Kidney epithelial cell (primary cell): ENCODE measurements around the gene RABGAP1L. TPM values are rescaled to one million over a fixed set of nuclear protein-coding genes. Genes with fewer than 3 reads are reported as not detected.
"Not testable (repeated sequence)": the region's sequence is repeated elsewhere in the genome, so short reads cannot be mapped to it uniquely, and the experiment has no call there.

Source experiments
- DNase-seq: peaks from one replicate; pipeline ENCODE4 v3.0.0-alpha.2; 2010; ENCODE audit warnings: low read depth
- H3K27me3 ChIP-seq: 2 replicates; pipeline ENCODE4 v1.6.0; 2011; ENCODE audit warnings: low read length; ENCODE audit not compliant: control insufficient read depth, insufficient read depth
- H3K36me3 ChIP-seq: 2 replicates; pipeline ENCODE4 v1.5.1; 2011; ENCODE audit warnings: low read length; ENCODE audit not compliant: control insufficient read depth, insufficient read depth
- H3K4me3 ChIP-seq: 2 replicates; pipeline ENCODE4 v1.5.1; 2011; ENCODE audit warnings: low read depth, mild to moderate bottlenecking, control low read depth, low read length
- CTCF ChIP-seq: IDR thresholded peaks from 2 replicates; pipeline ENCODE4 v1.5.1; 2011; ENCODE audit warnings: mild to moderate bottlenecking, moderate library complexity, low read length, control low read depth, inconsistent platforms; ENCODE audit not compliant: insufficient read depth, poor library complexity, severe bottlenecking
- total RNA-seq: library from RNA; depleted of rRNA; stranded (reverse); fragments of >200 nt; gene quantifications from 2 replicates; pipeline ENCODE4 v1.2.3, GENCODE V29; 2015

RABGAP1L gene
- total RNA-seq, 1 donor from 2014 or later: 22.1 TPM

- no peak for TF ChIP-seq CTCF
- Histone ChIP-seq H3K4me3 (no peak overlapping the region), H3K36me3 (no peaks in the 10 kb centered on the region), H3K27me3 (no peaks in the 10 kb centered on the region)
- no peak for DNase-seq
Measured at GRCh38 chr1:174689524-174689923, 530.2 kb downstream of the RABGAP1L start.

- no peaks in the 10 kb centered on the region for H3K27me3 ChIP-seq
- no peak for TF ChIP-seq CTCF
- no peak for DNase-seq
- no peaks in the 10 kb centered on the region for H3K36me3 ChIP-seq
- no peak overlapping the region for H3K4me3 ChIP-seq
Measured at GRCh38 chr1:174690266-174690665, 530.9 kb downstream of the RABGAP1L start.

GRCh38 chr1:174692313-174692712, 533.0 kb downstream of the RABGAP1L start:
- TF ChIP-seq CTCF: no peak
- H3K4me3 ChIP-seq: no peak overlapping the region
- no peaks in the 10 kb centered on the region for H3K27me3 ChIP-seq
- H3K36me3 ChIP-seq: no peaks in the 10 kb centered on the region
- DNase-seq: no peak

- no peak for TF ChIP-seq CTCF
- DNase-seq: no peak
Measured at GRCh38 chr1:174693085-174693484, 533.8 kb downstream of the RABGAP1L start.

GRCh38 chr1:174693539-174693938, 534.2 kb downstream of the RABGAP1L start:
- DNase-seq, H3K4me3 ChIP-seq, H3K27me3 ChIP-seq, H3K36me3 ChIP-seq: not testable (repeated sequence)

More at GRCh38 chr1:174693085-174693484, 533.8 kb downstream of the RABGAP1L start:
- Histone ChIP-seq H3K27me3 (no peaks in the 10 kb centered on the region), H3K36me3 (no peaks in the 10 kb centered on the region), H3K4me3 (no peak overlapping the region)

DNA sequence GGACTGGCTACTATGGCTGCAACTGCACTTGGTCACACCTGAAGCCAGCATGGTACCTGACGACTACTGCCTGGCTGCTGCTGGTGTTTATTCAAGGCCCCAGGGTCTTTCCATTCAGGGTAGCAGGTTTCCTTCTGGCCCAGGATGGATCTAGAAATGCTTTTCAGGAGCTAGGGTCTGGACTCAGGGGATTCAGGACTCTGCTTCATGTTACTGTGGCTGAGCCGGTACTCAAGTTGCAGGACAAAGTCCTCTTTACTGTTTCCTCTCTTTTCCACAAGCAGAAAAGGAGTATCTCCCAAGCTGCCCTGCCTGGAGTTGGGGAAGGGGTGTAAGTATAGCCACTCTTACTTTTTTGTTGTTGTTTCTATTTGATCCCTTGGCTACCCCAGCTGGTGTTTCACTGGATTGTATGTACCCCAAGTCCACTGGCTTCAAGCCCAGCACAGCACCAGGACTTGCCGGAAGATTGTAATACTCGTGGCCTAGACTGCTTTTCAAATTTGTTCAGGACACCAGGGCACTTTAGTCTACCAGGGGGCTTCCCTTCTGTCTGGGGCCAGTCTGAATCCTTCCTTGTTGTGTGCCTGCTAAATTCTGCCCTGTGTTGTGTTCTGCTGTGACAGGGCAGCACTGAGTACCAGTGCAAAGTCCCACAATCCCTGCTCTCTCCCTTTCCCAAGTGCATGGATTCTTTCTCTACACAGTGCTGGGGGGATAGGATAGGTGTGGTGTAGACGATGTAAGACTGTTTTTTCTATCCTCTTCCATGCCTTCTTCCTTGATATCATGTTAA, 536.9 kb downstream of the RABGAP1L start:
- DNase-seq: no peak
- Histone ChIP-seq H3K4me3 (no peak overlapping the region), H3K36me3 (no peaks in the 10 kb centered on the region), H3K27me3 (no peaks in the 10 kb centered on the region)
- TF ChIP-seq CTCF: no peak
